Measurements from ENCODE around the gene RHOT2. TPM values are rescaled to one million over a fixed set of nuclear protein-coding genes. Genes with fewer than 3 reads are reported as not detected.

The RHOT2 gene
- total and polyA plus RNA-seq, 9 of the 15 experiments (the other 6 are each of a cell fraction or from before 2014, with no cell fraction given), result 5.0 to 373 (median 112) TPM

- TF ChIP-seq ESRRB (CRISPR knock-in tag; IDR thresholded peaks at IDR 0.05; ENCODE audit: borderline replicate concordance) (no peak), REST (IDR thresholded peaks at IDR 0.05; ENCODE audit: borderline replicate concordance) (peak; percentile 83), REST (CRISPR knock-in tag; IDR thresholded peaks at IDR 0.05; ENCODE audit: low read depth) (no peak), ZBTB33 (CRISPR knock-in tag; IDR thresholded peaks at IDR 0.05) (peak; percentile 64), ZNF407 (IDR thresholded peaks at IDR 0.05; ENCODE audit: low read depth) (no peak), KLF16 (IDR thresholded peaks at IDR 0.05) (0 out of 2 replicates have a peak, but pooled peaks have one; percentile 13)
Observed at GRCh38 chr16:711548-712320, 43.8 kb downstream of the RHOT2 start (continued).

Measured in K562 (cell line).